ENCODE data around the gene KICS2. TPM values are rescaled to one million over a fixed set of nuclear protein-coding genes. Genes with fewer than 3 reads are reported as not detected.

The KICS2 gene
- total and polyA plus RNA-seq, 2 of the 8 experiments (the other 6 are each of a cell fraction or from before 2014, with no cell fraction given): 5.6 to 9.5 TPM

DNA sequence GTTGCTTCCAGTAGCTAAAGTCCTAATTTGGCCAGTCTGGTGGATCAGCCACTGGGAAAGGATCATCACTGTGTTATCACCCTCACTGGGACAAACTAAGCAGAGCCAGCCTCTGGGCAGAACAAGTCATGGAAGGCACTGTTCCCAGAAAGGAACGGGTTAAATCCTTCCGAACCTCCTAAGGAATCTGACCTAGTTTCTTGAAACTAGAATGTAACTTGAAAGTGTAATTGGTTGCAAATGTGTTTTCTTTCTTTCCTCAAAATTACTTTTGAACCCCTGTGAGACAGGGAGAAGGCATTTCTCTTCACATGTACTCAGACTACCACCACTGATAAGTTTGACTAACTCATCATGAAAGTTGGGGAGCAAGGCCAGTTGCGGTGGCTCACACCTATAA lies 18.7 kb upstream of the KICS2 start:
- H2BK12ac ChIP-seq (ENCODE audit: low read depth, low read length): no peak overlapping the region
- H2BK120ac ChIP-seq (replicated peaks; ENCODE audit: low read depth, low read length): no peak overlapping the region
- H3K4me1 ChIP-seq (replicated peaks in 1 of 4; ENCODE audit: control insufficient read depth in 3 of 4, insufficient read depth in 4 of 4, low read length in 3 of 4): no peaks in the 10 kb centered on the region; a peak in 1 of 7 replicates
- ChIA-PET POLR2A (ENCODE audit: partially characterized antibody) (no interaction called here), CTCF (ENCODE audit: partially characterized antibody) (interaction anchor here (0.6 to 2.8 kb wide), 5 partner anchors 9 to 567 kb away, joined by 3 to 18 read pairs (median 3); no protein-coding TSS in a partner anchor)
- no peaks in the 10 kb centered on the region for H3K9me3 ChIP-seq (ENCODE audit: insufficient read depth in 2 of 2, low read depth in 1 of 2, low read length in 1 of 2)
- no peak overlapping the region for H2BK20ac ChIP-seq (ENCODE audit: low read length)
- no peak for FAIRE-seq
- no peak overlapping the region for H2BK15ac ChIP-seq (ENCODE audit: low read length)
- H3K23ac ChIP-seq (ENCODE audit: insufficient read length): no peak overlapping the region
- H3K79me1 ChIP-seq (ENCODE audit: low read depth, low read length): no peaks in the 10 kb centered on the region
- no peak overlapping the region for H3K4ac ChIP-seq (replicated peaks; ENCODE audit: insufficient read length, low read depth, low read length)
- no peak overlapping the region for H3K14ac ChIP-seq (ENCODE audit: insufficient read length)
- no peaks in the 10 kb centered on the region for H3K36me3 ChIP-seq (ENCODE audit: control insufficient read depth in 2 of 4, insufficient read depth in 4 of 4, low read length in 3 of 4)
- no peaks in the 10 kb centered on the region for H3K27me3 ChIP-seq (replicated peaks in 1 of 4; ENCODE audit: control insufficient read depth in 3 of 4, extremely low read depth in 1 of 4, insufficient read depth in 3 of 4, low read length in 3 of 4)
- no peak overlapping the region for H3K4me3 ChIP-seq (ENCODE audit: extremely low read depth in 1 of 4, insufficient read depth in 2 of 4, low read depth in 3 of 4, low read length in 4 of 4)
- H3K18ac ChIP-seq (ENCODE audit: extremely low read depth, low read length): no peak overlapping the region
- no peak overlapping the region for H3K9ac ChIP-seq (replicated peaks in 1 of 4; ENCODE audit: extremely low read depth in 1 of 4, low read depth in 3 of 4, low read length in 3 of 4)
- no peaks in the 10 kb centered on the region for H4K20me1 ChIP-seq (replicated peaks in 1 of 2; ENCODE audit: control insufficient read depth in 1 of 2, insufficient read depth in 2 of 2, low read length in 2 of 2)
- H3K27ac ChIP-seq (ENCODE audit: low read depth, low read length): no peak overlapping the region
- no peak overlapping the region for H2AK5ac ChIP-seq (ENCODE audit: low read depth, low read length)
- no peaks in the 10 kb centered on the region for H3K79me2 ChIP-seq (ENCODE audit: control insufficient read depth in 1 of 2, insufficient read depth in 2 of 2, low read length in 2 of 2)
- no peak overlapping the region for H3K4me2 ChIP-seq (ENCODE audit: insufficient read depth in 1 of 2, low read depth in 2 of 2, low read length in 2 of 2)
- no peak for DNase-seq (ENCODE audit: low read depth in 1 of 2, low spot score in 2 of 2)
- H2BK5ac ChIP-seq (ENCODE audit: low read depth, low read length): no peak overlapping the region
- no peaks in the 10 kb centered on the region for H3K23me2 ChIP-seq (ENCODE audit: low read depth, low read length)
- TF ChIP-seq, protein P1, sequence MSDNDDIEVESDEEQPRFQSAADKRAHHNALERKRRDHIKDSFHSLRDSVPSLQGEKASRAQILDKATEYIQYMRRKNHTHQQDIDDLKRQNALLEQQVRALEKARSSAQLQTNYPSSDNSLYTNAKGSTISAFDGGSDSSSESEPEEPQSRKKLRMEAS (IDR thresholded peaks at IDR 0.05): no peak
- TF ChIP-seq BACH1 (IDR thresholded peaks at IDR 0.05; ENCODE audit: low read length): no peak
- no peak for TF ChIP-seq CHD2 (IDR thresholded peaks at IDR 0.05; ENCODE audit: low read length)
- no peak for TF ChIP-seq CTBP2 (IDR thresholded peaks at IDR 0.05; ENCODE audit: borderline replicate concordance, insufficient read depth, insufficient read length, low read length)
- 87% methylated on average over 3 of the region's 3 CpGs; no CpG with 5 or more reads in 1 of the 2 experiments for WGBS, 2 experiments (ENCODE audit: extremely low coverage in 1 of 2, insufficient coverage in 1 of 2, insufficient read length in 1 of 2, insufficient replicate concordance in 2 of 2, low coverage in 1 of 2, low lambda C conversion rate in 2 of 2, missing lambda C conversion rate in 1 of 2)
- no peak overlapping the region for H4K91ac ChIP-seq (replicated peaks; ENCODE audit: insufficient read length, low read length)
- H2AFZ ChIP-seq (ENCODE audit: low read length): peak overlapping the region; percentile 91
- H3K56ac ChIP-seq (replicated peaks; ENCODE audit: insufficient read length, low read depth, low read length): no peak overlapping the region
- H4K5ac ChIP-seq (ENCODE audit: insufficient read length, low read depth, low read length): no peak overlapping the region
- no peak overlapping the region for H4K8ac ChIP-seq (ENCODE audit: extremely low read depth, insufficient read depth, low read length)
